ENCODE data around the gene SRC. TPM values are rescaled to one million over a fixed set of nuclear protein-coding genes. Genes with fewer than 3 reads are reported as not detected.

Gene SRC
- total and polyA plus RNA-seq, 3 donors from 2014 or later, result 90.3 to 179 (median 143) TPM

- intact Hi-C loops (cut with DNase I; ENCODE audit: low total_unique reads), result no loop called here
- TF ChIP-seq POLR2A (IDR thresholded peaks at IDR 0.05), result no peak
- no peak for TF ChIP-seq CTCF (IDR thresholded peaks at IDR 0.05)
- no peak for DNase-seq
- H3K4me1 ChIP-seq, result no peaks in the 10 kb centered on the region
- H3K27me3 ChIP-seq, result no peaks in the 10 kb centered on the region
- no peak overlapping the region for H3K4me3 ChIP-seq
- WGBS, 2 donors, result 91 to 93% methylated on average over 12 of the region's 12 CpGs
- no peaks in the 10 kb centered on the region for H3K9me3 ChIP-seq
- no peaks in the 10 kb centered on the region for H3K36me3 ChIP-seq (ENCODE audit: low read depth, missing control alignments)
- no peak overlapping the region for H3K27ac ChIP-seq
Measured at GRCh38 chr20:37431786-37432185, 85.8 kb downstream of the SRC start.

- H3K4me1 ChIP-seq, result no peaks in the 10 kb centered on the region
- no peak overlapping the region for H3K27ac ChIP-seq
- WGBS, 2 donors, result 70 to 83% methylated on average over 1 of the region's 1 CpG
- no peak overlapping the region for H3K4me3 ChIP-seq
- no peaks in the 10 kb centered on the region for H3K36me3 ChIP-seq (ENCODE audit: low read depth, missing control alignments)
- DNase-seq, result no peak
- no peaks in the 10 kb centered on the region for H3K9me3 ChIP-seq
- H3K27me3 ChIP-seq, result no peaks in the 10 kb centered on the region
- intact Hi-C loops (cut with DNase I; ENCODE audit: low total_unique reads), result no loop called here
- TF ChIP-seq POLR2A (IDR thresholded peaks at IDR 0.05) (no peak), CTCF (IDR thresholded peaks at IDR 0.05) (no peak)
Measured at GRCh38 chr20:37432606-37433005, 86.7 kb downstream of the SRC start.

GRCh38 chr20:37435607-37436006 is 89.7 kb downstream of the SRC start:
- Histone ChIP-seq H3K4me3 (no peak overlapping the region), H3K4me1 (no peaks in the 10 kb centered on the region), H3K9me3 (no peaks in the 10 kb centered on the region), H3K27ac (no peak overlapping the region), H3K27me3 (no peaks in the 10 kb centered on the region), H3K36me3 (ENCODE audit: low read depth, missing control alignments) (no peaks in the 10 kb centered on the region)
- DNase-seq, result no peak
- no peak for TF ChIP-seq CTCF (IDR thresholded peaks at IDR 0.05)
- TF ChIP-seq POLR2A (IDR thresholded peaks at IDR 0.05), result no peak
- intact Hi-C loops (cut with DNase I; ENCODE audit: low total_unique reads), result no loop called here
- 57 to 67% methylated on average over 4 of the region's 4 CpGs for WGBS, 2 donors

- no peak for DNase-seq
- WGBS, 2 donors, result 91 to 95% methylated on average over 9 of the region's 9 CpGs
- intact Hi-C loops (cut with DNase I; ENCODE audit: low total_unique reads), result no loop called here
- no peaks in the 10 kb centered on the region for H3K9me3 ChIP-seq
- no peak for TF ChIP-seq CTCF (IDR thresholded peaks at IDR 0.05)
- TF ChIP-seq POLR2A (IDR thresholded peaks at IDR 0.05), result no peak
- H3K4me3 ChIP-seq, result no peak overlapping the region
- no peaks in the 10 kb centered on the region for H3K4me1 ChIP-seq
- no peak overlapping the region for H3K27ac ChIP-seq
- H3K36me3 ChIP-seq (ENCODE audit: low read depth, missing control alignments), result no peaks in the 10 kb centered on the region
- H3K27me3 ChIP-seq, result no peaks in the 10 kb centered on the region
Measured at GRCh38 chr20:37436527-37437186, 90.7 kb downstream of the SRC start.

GRCh38 chr20:37437676-37438075 is 91.7 kb downstream of the SRC start:
- WGBS, 2 donors, result 90 to 91% methylated on average over 7 to 8 of the region's 8 CpGs
- no peak overlapping the region for H3K4me3 ChIP-seq
- H3K27me3 ChIP-seq, result no peaks in the 10 kb centered on the region
- no peak for DNase-seq
- H3K4me1 ChIP-seq, result no peaks in the 10 kb centered on the region
- intact Hi-C loops (cut with DNase I; ENCODE audit: low total_unique reads), result no loop called here
- H3K9me3 ChIP-seq, result no peaks in the 10 kb centered on the region
- H3K27ac ChIP-seq, result no peak overlapping the region
- no peaks in the 10 kb centered on the region for H3K36me3 ChIP-seq (ENCODE audit: low read depth, missing control alignments)
- no peak for TF ChIP-seq CTCF (IDR thresholded peaks at IDR 0.05)
